ENCODE data around the gene LIX1.

LIX1 gene

DNA sequence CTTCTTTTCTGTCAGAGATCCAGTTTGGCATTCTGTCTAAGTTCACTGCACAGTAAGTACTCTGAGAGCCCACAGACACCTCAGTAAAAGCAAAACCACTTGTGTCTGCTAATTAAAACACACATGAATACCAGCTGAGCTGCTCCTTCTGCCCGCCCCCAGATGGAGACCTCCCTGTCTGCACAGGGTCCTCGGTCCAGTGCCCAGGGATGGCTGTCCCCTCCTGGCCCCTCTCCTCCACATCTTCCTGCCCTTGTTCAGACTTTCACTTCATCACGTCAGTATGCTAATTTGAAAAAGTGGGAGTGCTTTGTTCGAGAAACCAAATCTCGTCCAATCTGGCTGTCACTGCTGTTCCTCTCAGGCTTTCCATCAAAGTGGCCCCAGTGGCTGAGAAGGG lies 43.5 kb downstream of the LIX1 start:
- H2AFZ ChIP-seq (ENCODE audit: low read length) = no peak overlapping the region
- no peak overlapping the region for H3K23ac ChIP-seq (ENCODE audit: low read depth, low read length, poor library complexity)
- H3K14ac ChIP-seq (ENCODE audit: low read length) = no peak overlapping the region
- peaks cover 0 to 3% of the 10 kb centered on the region in 2 donors for H3K4me1 ChIP-seq (ENCODE audit: control insufficient read depth in 2 of 2, insufficient read depth in 1 of 2, low read depth in 1 of 2, low read length in 2 of 2)
- no peak overlapping the region for H2BK5ac ChIP-seq (ENCODE audit: low read length)
- H3K9me3 ChIP-seq (replicated peaks in 1 of 2; ENCODE audit: control insufficient read depth in 2 of 2, insufficient read depth in 1 of 2, low read depth in 1 of 2, low read length in 2 of 2) = no peaks in the 10 kb centered on the region
- H3K79me1 ChIP-seq (ENCODE audit: low read depth, low read length) = no peaks in the 10 kb centered on the region
- H3K4me3 ChIP-seq (ENCODE audit: low read length in 2 of 2) = no peak overlapping the region
- H3K27ac ChIP-seq (replicated peaks; ENCODE audit: low read length) = peak overlapping the region; percentile 8
- H3K4ac ChIP-seq (ENCODE audit: low read length) = no peak overlapping the region
- no CpG with 5 or more reads among the region's 5 CpGs for WGBS, 2 donors (ENCODE audit: extremely low coverage in 2 of 2, insufficient read length in 2 of 2, insufficient replicate concordance in 1 of 2)
- DNase-seq (ENCODE audit: low spot score) = no peak
- no peak overlapping the region for H4K8ac ChIP-seq (ENCODE audit: low read depth, low read length)
- no peak overlapping the region for H3K4me2 ChIP-seq (ENCODE audit: insufficient read depth, low read length, poor library complexity, severe bottlenecking)
- H2BK12ac ChIP-seq (ENCODE audit: low read length) = no peak overlapping the region
- no peak overlapping the region for H2BK120ac ChIP-seq (ENCODE audit: low read depth, low read length)
- H3K27me3 ChIP-seq (ENCODE audit: control insufficient read depth in 3 of 3, insufficient read depth in 3 of 3, low read depth in 1 of 3, low read length in 3 of 3) = no peaks in the 10 kb centered on the region
- no peak overlapping the region for H4K91ac ChIP-seq (ENCODE audit: low read depth, low read length, poor library complexity)
- H2BK15ac ChIP-seq (ENCODE audit: low read length) = no peak overlapping the region
- no peak overlapping the region for H3K18ac ChIP-seq (ENCODE audit: low read length)
- H2AK5ac ChIP-seq (ENCODE audit: low read depth, low read length) = no peak overlapping the region
- H3K36me3 ChIP-seq (replicated peaks in 1 of 2; ENCODE audit: control insufficient read depth in 2 of 2, insufficient read depth in 2 of 2, low read length in 2 of 2) = peaks cover 20 to 26% of the 10 kb centered on the region in 2 donors
- no peak overlapping the region for H3K9ac ChIP-seq (ENCODE audit: low read depth, low read length, poor library complexity)

DNA sequence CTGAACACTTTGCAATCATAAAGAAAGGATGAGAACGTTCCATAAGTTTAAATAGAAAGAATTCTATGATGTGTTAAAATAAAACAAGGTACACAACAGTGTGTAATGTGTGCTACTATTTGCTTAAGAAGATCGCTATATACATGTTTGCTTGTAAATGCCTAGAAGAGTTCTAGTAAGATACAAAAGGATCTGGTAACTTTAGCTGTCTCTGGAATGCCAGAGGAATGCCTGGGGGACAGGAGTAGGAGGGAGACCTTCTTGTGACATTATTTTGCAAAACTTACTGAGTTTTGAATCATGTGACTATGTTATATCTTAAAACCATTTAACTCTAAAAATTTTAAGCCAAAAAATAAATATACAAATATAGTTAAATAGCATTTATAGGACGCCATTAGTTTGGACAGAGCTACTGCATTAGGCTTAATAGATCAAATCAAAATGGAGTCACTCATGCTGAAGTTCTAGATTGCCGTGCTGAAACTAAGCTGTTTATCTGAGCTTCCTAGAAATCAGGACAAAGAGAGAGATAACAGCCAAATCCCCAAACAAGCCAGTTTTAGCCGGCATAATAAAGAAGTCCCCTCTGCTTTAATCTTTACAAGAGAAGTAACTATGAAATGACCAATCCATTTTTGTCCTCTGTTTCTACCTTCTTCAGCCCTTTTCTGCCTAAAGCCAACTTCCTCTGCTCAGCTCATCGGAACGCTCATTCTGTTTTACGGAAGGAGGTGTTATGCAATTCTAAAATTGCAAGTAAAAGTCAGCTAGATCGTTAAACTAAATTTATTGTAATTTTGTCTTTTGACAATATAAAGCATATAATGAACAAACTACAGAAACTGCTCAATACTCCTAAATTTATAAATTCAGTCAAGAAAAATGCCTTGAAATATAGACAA lies 44.8 kb downstream of the LIX1 start:
- Histone ChIP-seq H3K4me2 (ENCODE audit: insufficient read depth, low read length, poor library complexity, severe bottlenecking) (no peak overlapping the region), H3K14ac (ENCODE audit: low read length) (no peak overlapping the region), H2BK15ac (ENCODE audit: low read length) (no peak overlapping the region), H3K9me3 (replicated peaks in 1 of 2; ENCODE audit: control insufficient read depth in 2 of 2, insufficient read depth in 1 of 2, low read depth in 1 of 2, low read length in 2 of 2) (no peaks in the 10 kb centered on the region), H2BK12ac (ENCODE audit: low read length) (no peak overlapping the region), H2BK5ac (ENCODE audit: low read length) (no peak overlapping the region), H4K8ac (ENCODE audit: low read depth, low read length) (no peak overlapping the region), H3K79me1 (ENCODE audit: low read depth, low read length) (no peaks in the 10 kb centered on the region), H3K9ac (ENCODE audit: low read depth, low read length, poor library complexity) (no peak overlapping the region), H2BK120ac (ENCODE audit: low read depth, low read length) (no peak overlapping the region), H3K4me3 (ENCODE audit: low read length in 2 of 2) (no peak overlapping the region), H3K18ac (ENCODE audit: low read length) (no peak overlapping the region), H2AK5ac (ENCODE audit: low read depth, low read length) (no peak overlapping the region), H3K27me3 (ENCODE audit: control insufficient read depth in 3 of 3, insufficient read depth in 3 of 3, low read depth in 1 of 3, low read length in 3 of 3) (no peaks in the 10 kb centered on the region), H3K36me3 (replicated peaks in 1 of 2; ENCODE audit: control insufficient read depth in 2 of 2, insufficient read depth in 2 of 2, low read length in 2 of 2) (peaks cover 23 to 24% of the 10 kb centered on the region in 2 donors), H3K4ac (ENCODE audit: low read length) (no peak overlapping the region), H2AFZ (ENCODE audit: low read length) (no peak overlapping the region), H3K27ac (replicated peaks; ENCODE audit: low read length) (no peak overlapping the region), H3K23ac (ENCODE audit: low read depth, low read length, poor library complexity) (no peak overlapping the region), H4K91ac (ENCODE audit: low read depth, low read length, poor library complexity) (no peak overlapping the region), H3K4me1 (ENCODE audit: control insufficient read depth in 2 of 2, insufficient read depth in 1 of 2, low read depth in 1 of 2, low read length in 2 of 2) (peaks cover 0 to 3% of the 10 kb centered on the region in 2 donors)
- DNase-seq (ENCODE audit: low spot score) = no peak
- no CpG with 5 or more reads among the region's 9 CpGs for WGBS, 2 donors (ENCODE audit: extremely low coverage in 2 of 2, insufficient read length in 2 of 2, insufficient replicate concordance in 1 of 2)

DNA sequence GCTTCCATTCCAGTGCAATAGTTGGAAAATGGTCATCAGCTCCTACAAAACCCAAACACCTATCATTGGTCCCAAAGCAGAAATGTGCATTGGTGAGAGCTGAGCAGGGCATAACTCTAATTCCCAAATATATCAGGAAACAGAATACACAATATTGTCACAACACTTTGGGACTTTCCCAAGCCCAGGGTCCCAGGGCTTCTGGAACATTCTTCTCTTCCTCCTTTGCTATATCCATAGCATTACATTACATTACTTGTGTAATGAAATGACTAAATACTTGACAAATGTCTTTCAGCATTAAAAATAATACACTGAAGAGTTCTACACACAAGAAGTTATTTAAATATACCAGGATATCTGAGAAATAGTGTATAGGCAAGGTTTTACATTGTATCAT lies 45.6 kb downstream of the LIX1 start:
- no peaks in the 10 kb centered on the region for H3K9me3 ChIP-seq (replicated peaks in 1 of 2; ENCODE audit: control insufficient read depth in 2 of 2, insufficient read depth in 1 of 2, low read depth in 1 of 2, low read length in 2 of 2)
- H2AFZ ChIP-seq (ENCODE audit: low read length) = no peak overlapping the region
- H4K91ac ChIP-seq (ENCODE audit: low read depth, low read length, poor library complexity) = no peak overlapping the region
- H2BK15ac ChIP-seq (ENCODE audit: low read length) = no peak overlapping the region
- no peak overlapping the region for H3K18ac ChIP-seq (ENCODE audit: low read length)
- no peak overlapping the region for H2AK5ac ChIP-seq (ENCODE audit: low read depth, low read length)
- H2BK120ac ChIP-seq (ENCODE audit: low read depth, low read length) = no peak overlapping the region
- H2BK5ac ChIP-seq (ENCODE audit: low read length) = no peak overlapping the region
- H3K4me2 ChIP-seq (ENCODE audit: insufficient read depth, low read length, poor library complexity, severe bottlenecking) = no peak overlapping the region
- no peak overlapping the region for H3K27ac ChIP-seq (replicated peaks; ENCODE audit: low read length)
- peaks cover 0 to 3% of the 10 kb centered on the region in 2 donors for H3K4me1 ChIP-seq (ENCODE audit: control insufficient read depth in 2 of 2, insufficient read depth in 1 of 2, low read depth in 1 of 2, low read length in 2 of 2)
- H3K23ac ChIP-seq (ENCODE audit: low read depth, low read length, poor library complexity) = no peak overlapping the region
- H3K36me3 ChIP-seq (replicated peaks in 1 of 2; ENCODE audit: control insufficient read depth in 2 of 2, insufficient read depth in 2 of 2, low read length in 2 of 2) = peaks cover 24 to 25% of the 10 kb centered on the region in 2 donors
- DNase-seq (ENCODE audit: low spot score) = no peak
- no peak overlapping the region for H2BK12ac ChIP-seq (ENCODE audit: low read length)
- H3K4me3 ChIP-seq (ENCODE audit: low read length in 2 of 2) = no peak overlapping the region
- no peak overlapping the region for H3K4ac ChIP-seq (ENCODE audit: low read length)
- no peaks in the 10 kb centered on the region for H3K79me1 ChIP-seq (ENCODE audit: low read depth, low read length)
- H4K8ac ChIP-seq (ENCODE audit: low read depth, low read length) = no peak overlapping the region
- no peaks in the 10 kb centered on the region for H3K27me3 ChIP-seq (ENCODE audit: control insufficient read depth in 3 of 3, insufficient read depth in 3 of 3, low read depth in 1 of 3, low read length in 3 of 3)
- no peak overlapping the region for H3K14ac ChIP-seq (ENCODE audit: low read length)
- H3K9ac ChIP-seq (ENCODE audit: low read depth, low read length, poor library complexity) = no peak overlapping the region

DNA sequence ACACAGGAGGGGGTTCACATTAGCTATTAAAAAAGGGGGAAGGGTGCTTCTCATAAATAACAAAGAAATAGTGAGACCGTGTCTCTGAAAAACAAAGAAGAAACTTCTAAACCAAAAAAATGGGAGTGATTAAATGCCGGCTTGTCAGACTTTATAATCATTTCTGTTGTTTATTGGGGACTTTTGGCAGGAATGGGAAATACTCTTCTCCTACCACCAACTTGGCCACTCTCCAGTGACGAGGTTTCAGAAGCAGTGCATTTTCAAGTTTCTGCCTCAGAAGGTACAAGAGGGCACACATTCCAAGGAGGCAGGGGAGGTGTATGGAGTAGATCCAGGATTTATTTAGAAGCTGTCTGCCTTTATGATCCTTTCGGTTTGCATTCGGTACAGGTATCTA lies 46.2 kb downstream of the LIX1 start:
- H4K8ac ChIP-seq (ENCODE audit: low read depth, low read length) = no peak overlapping the region
- no peaks in the 10 kb centered on the region for H3K79me1 ChIP-seq (ENCODE audit: low read depth, low read length)
- H2BK120ac ChIP-seq (ENCODE audit: low read depth, low read length) = no peak overlapping the region
- H3K27me3 ChIP-seq (ENCODE audit: control insufficient read depth in 3 of 3, insufficient read depth in 3 of 3, low read depth in 1 of 3, low read length in 3 of 3) = no peaks in the 10 kb centered on the region
- peaks cover 20 to 21% of the 10 kb centered on the region in 2 donors for H3K36me3 ChIP-seq (replicated peaks in 1 of 2; ENCODE audit: control insufficient read depth in 2 of 2, insufficient read depth in 2 of 2, low read length in 2 of 2)
- no peak overlapping the region for H3K4me2 ChIP-seq (ENCODE audit: insufficient read depth, low read length, poor library complexity, severe bottlenecking)
- no peak overlapping the region for H3K23ac ChIP-seq (ENCODE audit: low read depth, low read length, poor library complexity)
- WGBS, 2 donors (ENCODE audit: extremely low coverage in 2 of 2, insufficient read length in 2 of 2, insufficient replicate concordance in 1 of 2) = no CpG with 5 or more reads among the region's 5 CpGs
- H3K9me3 ChIP-seq (replicated peaks in 1 of 2; ENCODE audit: control insufficient read depth in 2 of 2, insufficient read depth in 1 of 2, low read depth in 1 of 2, low read length in 2 of 2) = no peaks in the 10 kb centered on the region
- no peak for DNase-seq (ENCODE audit: low spot score)
- no peak overlapping the region for H3K27ac ChIP-seq (replicated peaks; ENCODE audit: low read length)
- no peak overlapping the region for H2AK5ac ChIP-seq (ENCODE audit: low read depth, low read length)
- H3K9ac ChIP-seq (ENCODE audit: low read depth, low read length, poor library complexity) = no peak overlapping the region
- no peak overlapping the region for H3K18ac ChIP-seq (ENCODE audit: low read length)
- H3K4me3 ChIP-seq (ENCODE audit: low read length in 2 of 2) = no peak overlapping the region
- H3K4me1 ChIP-seq (ENCODE audit: control insufficient read depth in 2 of 2, insufficient read depth in 1 of 2, low read depth in 1 of 2, low read length in 2 of 2) = peaks cover 0 to 3% of the 10 kb centered on the region in 2 donors
- H3K14ac ChIP-seq (ENCODE audit: low read length) = no peak overlapping the region
- no peak overlapping the region for H4K91ac ChIP-seq (ENCODE audit: low read depth, low read length, poor library complexity)
- no peak overlapping the region for H3K4ac ChIP-seq (ENCODE audit: low read length)
- no peak overlapping the region for H2BK12ac ChIP-seq (ENCODE audit: low read length)
- H2BK15ac ChIP-seq (ENCODE audit: low read length) = no peak overlapping the region
- H2AFZ ChIP-seq (ENCODE audit: low read length) = no peak overlapping the region
- H2BK5ac ChIP-seq (ENCODE audit: low read length) = no peak overlapping the region
